ENCODE results near the gene ZNF14.
"Not testable (repeated sequence)": the region's sequence is repeated elsewhere in the genome, so short reads cannot be mapped to it uniquely, and the experiment has no call there.

Gene ZNF14

GRCh38 chr19:19746286-19747213, 13.6 kb upstream of the ZNF14 start:
- no peak for DNase-seq

- DNase-seq, result no peak
Observed at GRCh38 chr19:19745496-19746285, 12.8 kb upstream of the ZNF14 start.

GRCh38 chr19:19744641-19745040, 11.7 kb upstream of the ZNF14 start:
- DNase-seq, result no peak

GRCh38 chr19:19743921-19744320, 11.0 kb upstream of the ZNF14 start:
- not testable (repeated sequence) for DNase-seq

GRCh38 chr19:19743176-19743575, 10.3 kb upstream of the ZNF14 start:
- no peak for DNase-seq

GRCh38 chr19:19742773-19743172, 9.9 kb upstream of the ZNF14 start:
- no peak for DNase-seq

- no peak for DNase-seq
Observed at GRCh38 chr19:19741184-19741583, 8.3 kb upstream of the ZNF14 start.

GRCh38 chr19:19740755-19741154, 7.8 kb upstream of the ZNF14 start:
- DNase-seq, result no peak

- no peak for DNase-seq
Observed at GRCh38 chr19:19738564-19738963, 5.7 kb upstream of the ZNF14 start.

- DNase-seq, result no peak
Observed at GRCh38 chr19:19737559-19738332, 4.8 kb upstream of the ZNF14 start.

- no peak for DNase-seq
Observed at GRCh38 chr19:19721896-19722295, 11.0 kb downstream of the ZNF14 start.

GRCh38 chr19:19719798-19720197, 13.1 kb downstream of the ZNF14 start:
- no peak for DNase-seq

GRCh38 chr19:19711934-19712828, 20.7 kb downstream of the ZNF14 start:
- no peak for DNase-seq

- DNase-seq, result no peak
Observed at GRCh38 chr19:19711306-19711933, 21.5 kb downstream of the ZNF14 start.

GRCh38 chr19:19710506-19710905, 22.4 kb downstream of the ZNF14 start:
- no peak for DNase-seq

GRCh38 chr19:19704836-19705235, 28.1 kb downstream of the ZNF14 start:
- DNase-seq, result no peak

- DNase-seq, result not testable (repeated sequence)
Observed at GRCh38 chr19:19700493-19700892, 32.4 kb downstream of the ZNF14 start.

GRCh38 chr19:19697589-19697988, 35.3 kb downstream of the ZNF14 start:
- no peak for DNase-seq

- DNase-seq, result no peak
Observed at GRCh38 chr19:19696386-19696785, 36.5 kb downstream of the ZNF14 start.

GRCh38 chr19:19691683-19692082, 41.2 kb downstream of the ZNF14 start:
- DNase-seq, result no peak

GRCh38 chr19:19689023-19689422, 43.9 kb downstream of the ZNF14 start:
- DNase-seq, result not testable (repeated sequence)

GRCh38 chr19:19687090-19687489, 45.8 kb downstream of the ZNF14 start:
- DNase-seq, result no peak
